SK-N-SH (cell line): ENCODE measurements around the gene MRM2. TPM values are rescaled to one million over a fixed set of nuclear protein-coding genes. Genes with fewer than 3 reads are reported as not detected.

Experiments used
- CTCF ChIA-PET: fragments of 300-600, 350-600 bp; formaldehyde crosslinking; extraction: SDS; loops from one replicate; lab custom pipeline; 2021; lab: Yijun Ruan, JAX
- POLR2A ChIA-PET: fragments of 350-600 bp; sonication (Branson Sonifier 250); formaldehyde crosslinking; extraction: SDS; loops from one replicate; lab custom pipeline; 2020; ENCODE audit warnings: antibody characterized with exemption, inconsistent platforms; lab: Yijun Ruan, JAX
- DNase-seq: peaks from one replicate; pipeline ENCODE4 v3.0.0; 2012
- H2AFZ ChIP-seq: fragments of 200-600 bp; sonication (generic); 2 replicates; pipeline ENCODE4 v1.8.1; 2016; ENCODE audit warnings: antibody characterized with exemption, mild to moderate bottlenecking, low read depth
- H3F3A ChIP-seq: fragments of 200-600 bp; sonication (generic); replicated peaks from 2 replicates; pipeline ENCODE3; 2016; ENCODE audit warnings: antibody characterized with exemption, mild to moderate bottlenecking; ENCODE audit not compliant: insufficient read depth
- H3K27ac ChIP-seq, 2 experiments: fragments of 200-500 bp in 1 of 2; fragments of 200-600 bp in 1 of 2; sonication (Bioruptor generic) in 1 of 2; sonication (generic), shearing (Covaris generic) in 1 of 2; 2 replicates each; pipeline versions ENCODE4 v1.5.1 to v1.6.1; 2014 to 2016; ENCODE audit warnings: low read depth in 2 of 2, inconsistent platforms in 1 of 2, low read length in 1 of 2, mild to moderate bottlenecking in 1 of 2, mixed read lengths in 1 of 2
- H3K27me3 ChIP-seq: fragments of 200-600 bp; sonication (generic), shearing (Covaris generic); 2 replicates; pipeline ENCODE4 v1.6.1; 2016; ENCODE audit warnings: mixed run types; ENCODE audit not compliant: insufficient read depth
- H3K36me3 ChIP-seq, 2 experiments: fragments of 200-500 bp in 1 of 2; fragments of 200-600 bp in 1 of 2; sonication (Bioruptor generic) in 1 of 2; sonication (generic) in 1 of 2; replicated peaks in 1 of 2; 2 replicates each; pipeline versions ENCODE3 to v1.5.1; 2014 to 2016; ENCODE audit warnings: low read length in 1 of 2, mild to moderate bottlenecking in 1 of 2; ENCODE audit not compliant: insufficient read depth in 2 of 2, control insufficient read depth in 1 of 2
- H3K4me1 ChIP-seq, 2 experiments: fragments of 200-500 bp in 1 of 2; fragments of 200-600 bp in 1 of 2; sonication (Bioruptor generic) in 1 of 2; sonication (generic), shearing (Covaris generic) in 1 of 2; 2 replicates each; pipeline versions ENCODE4 v1.5.1 to v1.6.1; 2014 to 2016; ENCODE audit warnings: low read depth in 1 of 2, low read length in 1 of 2, mixed run types in 1 of 2; ENCODE audit not compliant: insufficient read depth in 2 of 2, control insufficient read depth in 1 of 2
- H3K4me2 ChIP-seq: fragments of 200-600 bp; sonication (generic), shearing (Covaris generic); 2 replicates; pipeline ENCODE4 v1.6.1; 2017; ENCODE audit warnings: mixed run types
- H3K4me3 ChIP-seq, 2 experiments: fragments of 200-500 bp in 1 of 2; fragments of 200-600 bp in 1 of 2; sonication (Bioruptor generic) in 1 of 2; sonication (generic), shearing (Covaris generic) in 1 of 2; 2 replicates each; pipeline versions ENCODE4 v1.5.1 to v1.8.1; 2014 to 2016; ENCODE audit warnings: low read depth in 2 of 2, inconsistent platforms in 1 of 2, low read length in 1 of 2, mild to moderate bottlenecking in 1 of 2, mixed read lengths in 1 of 2, moderate library complexity in 1 of 2
- H3K79me2 ChIP-seq: fragments of 200-600 bp; sonication (generic); 2 replicates; pipeline ENCODE4 v1.8.1; 2017; ENCODE audit warnings: mild to moderate bottlenecking; ENCODE audit not compliant: insufficient read depth
- H3K9ac ChIP-seq: fragments of 200-600 bp; sonication (generic); 2 replicates; pipeline ENCODE4 v1.6.1; 2017; ENCODE audit warnings: mixed run types
- H3K9me2 ChIP-seq: fragments of 200-600 bp; sonication (generic); 2 replicates; pipeline ENCODE4 v1.6.1; 2017; ENCODE audit warnings: mixed run types
- H3K9me3 ChIP-seq: fragments of 200-600 bp; sonication (generic); 2 replicates; pipeline ENCODE4 v1.6.1; 2017; ENCODE audit warnings: mixed run types, mild to moderate bottlenecking, moderate library complexity
- H4K20me1 ChIP-seq: fragments of 200-600 bp; sonication (generic); 2 replicates; pipeline ENCODE4 v1.6.1; 2017; ENCODE audit warnings: mild to moderate bottlenecking, mixed run types; ENCODE audit not compliant: insufficient read depth
- ELF1 ChIP-seq: IDR thresholded peaks from 2 replicates; pipeline ENCODE4 v1.4.0; 2012
- EP300 ChIP-seq, 2 experiments: IDR thresholded peaks; 2 replicates each; pipeline versions ENCODE4 v1.4.0 to v1.6.1; 2012; ENCODE audit warnings: borderline replicate concordance in 1 of 2, low read depth in 1 of 2, low read length in 1 of 2
- EZH2phosphoT487 ChIP-seq: fragments of 200-600 bp; sonication (generic); IDR thresholded peaks from 2 replicates; pipeline ENCODE4 v1.6.1; 2017; ENCODE audit warnings: low read depth, mixed run types, mild to moderate bottlenecking, antibody characterized with exemption, moderate library complexity, borderline replicate concordance
- FOXJ3 ChIP-seq: sonication (generic); formaldehyde crosslinking; IDR thresholded peaks from 2 replicates; pipeline ENCODE4 v1.5.1; 2020; ENCODE audit warnings: mild to moderate bottlenecking, missing genetic modification reagents
- GATA2 ChIP-seq: sonication (generic); formaldehyde crosslinking; IDR thresholded peaks from 2 replicates; pipeline ENCODE4 v1.5.0; 2020; ENCODE audit warnings: mild to moderate bottlenecking, missing genetic modification reagents
- MEF2A ChIP-seq: IDR thresholded peaks from 2 replicates; pipeline ENCODE4 v1.4.0; 2012; ENCODE audit warnings: low read depth, borderline replicate concordance
- NFIC ChIP-seq: IDR thresholded peaks from 2 replicates; pipeline ENCODE4 v1.4.0; 2012; ENCODE audit warnings: borderline replicate concordance
- POLR2AphosphoS5 ChIP-seq: IDR thresholded peaks from 2 replicates; pipeline ENCODE4 v1.6.1; 2012; ENCODE audit warnings: low read depth, low read length
- RCOR1 ChIP-seq: fragments of 150-350 bp; IDR thresholded peaks from 2 replicates; pipeline ENCODE4 v1.6.1; 2017; ENCODE audit warnings: antibody characterized with exemption, low read length
- RXRA ChIP-seq: IDR thresholded peaks from 2 replicates; pipeline ENCODE4 v1.4.0; 2012; ENCODE audit warnings: low read depth, mild to moderate bottlenecking, borderline replicate concordance
- TCF12 ChIP-seq: IDR thresholded peaks from 2 replicates; pipeline ENCODE4 v1.4.0; 2012
- TEAD4 ChIP-seq: IDR thresholded peaks from 2 replicates; pipeline ENCODE4 v1.4.0; 2012; ENCODE audit warnings: mild to moderate bottlenecking, borderline replicate concordance; ENCODE audit not compliant: insufficient read depth
- USF1 ChIP-seq: IDR thresholded peaks from 2 replicates; pipeline ENCODE4 v1.4.0; 2012; ENCODE audit warnings: low read depth, borderline replicate concordance
- WGBS: methylation state at CpG from one replicate; pipeline ENCODE4 v1.1.6; 2017; ENCODE audit warnings: low lambda C conversion rate; 5-methylcytosine and 5-hydroxymethylcytosine counted together
- polyA plus RNA-seq, 3 experiments: library from polyadenylated mRNA; depleted of rRNA; stranded (reverse); fragments of >200 nt; gene quantifications; 2 replicates each; pipeline ENCODE4 v1.2.3, GENCODE V29; 2012
- TF ChIP-seq, protein P1 (sequence below): IDR thresholded peaks from 2 replicates; pipeline ENCODE4 v1.4.0; 2012; ENCODE audit warnings: low read depth
- TF ChIP-seq, protein P2 (sequence below): fragments of 200-600 bp; sonication (generic); IDR thresholded peaks from 2 replicates; pipeline ENCODE4 v1.6.1; 2017; ENCODE audit warnings: antibody characterized with exemption, mild to moderate bottlenecking, moderate library complexity
- TF ChIP-seq, protein P3 (sequence below): IDR thresholded peaks from 2 replicates; pipeline ENCODE4; 2012
- TF ChIP-seq, protein P4 (sequence below): IDR thresholded peaks from 2 replicates; pipeline ENCODE4 v1.4.0; 2012; ENCODE audit warnings: low read depth, borderline replicate concordance

MRM2 gene
- polyA plus RNA-seq, 1 of the 3 experiments (the other 2 are of a cell fraction), result 30.7 TPM

- Histone ChIP-seq H3F3A (no peaks in the 10 kb centered on the region), H3K9me3 (no peaks in the 10 kb centered on the region), H2AFZ (no peak overlapping the region), H3K9ac (no peak overlapping the region), H4K20me1 (peaks cover 15% of the 10 kb centered on the region; the same call in 1 of the 2 replicates), H3K36me3 (peaks cover 33 to 55% of the 10 kb centered on the region in 2 experiments), H3K4me1 (peaks cover 0 to 11% of the 10 kb centered on the region in 2 experiments; a peak in 1 of 4 replicates), H3K4me3 (no peak overlapping the region), H3K27ac (no peak overlapping the region), H3K9me2 (no peaks in the 10 kb centered on the region), H3K79me2 (peaks cover 61% of the 10 kb centered on the region), H3K27me3 (no peaks in the 10 kb centered on the region), H3K4me2 (no peak overlapping the region)
- TF ChIP-seq, protein P1, sequence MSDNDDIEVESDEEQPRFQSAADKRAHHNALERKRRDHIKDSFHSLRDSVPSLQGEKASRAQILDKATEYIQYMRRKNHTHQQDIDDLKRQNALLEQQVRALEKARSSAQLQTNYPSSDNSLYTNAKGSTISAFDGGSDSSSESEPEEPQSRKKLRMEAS, result no peak
- no peak for TF ChIP-seq NFIC
- no peak for TF ChIP-seq MEF2A
- TF ChIP-seq, protein P2, sequence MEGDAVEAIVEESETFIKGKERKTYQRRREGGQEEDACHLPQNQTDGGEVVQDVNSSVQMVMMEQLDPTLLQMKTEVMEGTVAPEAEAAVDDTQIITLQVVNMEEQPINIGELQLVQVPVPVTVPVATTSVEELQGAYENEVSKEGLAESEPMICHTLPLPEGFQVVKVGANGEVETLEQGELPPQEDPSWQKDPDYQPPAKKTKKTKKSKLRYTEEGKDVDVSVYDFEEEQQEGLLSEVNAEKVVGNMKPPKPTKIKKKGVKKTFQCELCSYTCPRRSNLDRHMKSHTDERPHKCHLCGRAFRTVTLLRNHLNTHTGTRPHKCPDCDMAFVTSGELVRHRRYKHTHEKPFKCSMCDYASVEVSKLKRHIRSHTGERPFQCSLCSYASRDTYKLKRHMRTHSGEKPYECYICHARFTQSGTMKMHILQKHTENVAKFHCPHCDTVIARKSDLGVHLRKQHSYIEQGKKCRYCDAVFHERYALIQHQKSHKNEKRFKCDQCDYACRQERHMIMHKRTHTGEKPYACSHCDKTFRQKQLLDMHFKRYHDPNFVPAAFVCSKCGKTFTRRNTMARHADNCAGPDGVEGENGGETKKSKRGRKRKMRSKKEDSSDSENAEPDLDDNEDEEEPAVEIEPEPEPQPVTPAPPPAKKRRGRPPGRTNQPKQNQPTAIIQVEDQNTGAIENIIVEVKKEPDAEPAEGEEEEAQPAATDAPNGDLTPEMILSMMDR, result no peak
- no peak for TF ChIP-seq POLR2AphosphoS5
- TF ChIP-seq FOXJ3 (CRISPR knock-in tag), result no peak
- TF ChIP-seq EP300 (IDR thresholded peaks at IDR 0.05; ENCODE audit: borderline replicate concordance in 1 of 2, low read depth in 1 of 2, low read length in 1 of 2), result no peak
- no peak for TF ChIP-seq RCOR1
- TF ChIP-seq GATA2, result no peak
- no peak for TF ChIP-seq TEAD4
- TF ChIP-seq, protein P3, sequence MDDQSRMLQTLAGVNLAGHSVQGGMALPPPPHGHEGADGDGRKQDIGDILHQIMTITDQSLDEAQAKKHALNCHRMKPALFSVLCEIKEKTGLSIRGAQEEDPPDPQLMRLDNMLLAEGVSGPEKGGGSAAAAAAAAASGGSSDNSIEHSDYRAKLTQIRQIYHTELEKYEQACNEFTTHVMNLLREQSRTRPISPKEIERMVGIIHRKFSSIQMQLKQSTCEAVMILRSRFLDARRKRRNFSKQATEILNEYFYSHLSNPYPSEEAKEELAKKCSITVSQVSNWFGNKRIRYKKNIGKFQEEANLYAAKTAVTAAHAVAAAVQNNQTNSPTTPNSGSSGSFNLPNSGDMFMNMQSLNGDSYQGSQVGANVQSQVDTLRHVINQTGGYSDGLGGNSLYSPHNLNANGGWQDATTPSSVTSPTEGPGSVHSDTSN, result no peak
- no peak for TF ChIP-seq TCF12
- TF ChIP-seq EZH2phosphoT487, result no peak
- no peak for TF ChIP-seq RXRA
- TF ChIP-seq USF1, result no peak
- TF ChIP-seq ELF1, result no peak
- TF ChIP-seq, protein P4, sequence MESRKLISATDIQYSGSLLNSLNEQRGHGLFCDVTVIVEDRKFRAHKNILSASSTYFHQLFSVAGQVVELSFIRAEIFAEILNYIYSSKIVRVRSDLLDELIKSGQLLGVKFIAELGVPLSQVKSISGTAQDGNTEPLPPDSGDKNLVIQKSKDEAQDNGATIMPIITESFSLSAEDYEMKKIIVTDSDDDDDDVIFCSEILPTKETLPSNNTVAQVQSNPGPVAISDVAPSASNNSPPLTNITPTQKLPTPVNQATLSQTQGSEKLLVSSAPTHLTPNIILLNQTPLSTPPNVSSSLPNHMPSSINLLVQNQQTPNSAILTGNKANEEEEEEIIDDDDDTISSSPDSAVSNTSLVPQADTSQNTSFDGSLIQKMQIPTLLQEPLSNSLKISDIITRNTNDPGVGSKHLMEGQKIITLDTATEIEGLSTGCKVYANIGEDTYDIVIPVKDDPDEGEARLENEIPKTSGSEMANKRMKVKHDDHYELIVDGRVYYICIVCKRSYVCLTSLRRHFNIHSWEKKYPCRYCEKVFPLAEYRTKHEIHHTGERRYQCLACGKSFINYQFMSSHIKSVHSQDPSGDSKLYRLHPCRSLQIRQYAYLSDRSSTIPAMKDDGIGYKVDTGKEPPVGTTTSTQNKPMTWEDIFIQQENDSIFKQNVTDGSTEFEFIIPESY, result no peak
- ChIA-PET POLR2A (no interaction called here), CTCF (interaction anchor here (2.7 kb wide), 1 partner anchor 15 kb away, joined by 10 read pairs; no protein-coding TSS in a partner anchor)
- WGBS, result 95% methylated on average over 13 of the region's 13 CpGs
- no peak for DNase-seq
These were observed 17.5 kb downstream of the MRM2 start for GRCh38 chr7:2224491-2224928.
